ENCODE data around the gene HDAC11.

GRCh38 chr3:13509816-13510192, 29.7 kb downstream of the HDAC11 start:
- TF ChIP-seq CTCF (IDR thresholded peaks at IDR 0.05; ENCODE audit: low read length): no peak
- no peak for TF ChIP-seq EZH2phosphoT487 (IDR thresholded peaks at IDR 0.05; ENCODE audit: low read length)

Measured in MM.1S (cell line).